OCI-LY3 (cell line): ENCODE data around the gene CD99L2.

Source experiments
- CTCF ChIP-seq: fragments of 200-600, 300-600 bp; sonication (generic); IDR thresholded peaks from 2 replicates; pipeline ENCODE4 v1.5.1; 2014; ENCODE audit warnings: antibody characterized with exemption, low read length, low read depth
- EZH2phosphoT487 ChIP-seq: fragments of 200-600 bp; shearing (Covaris generic); IDR thresholded peaks from 2 replicates; pipeline ENCODE4 v1.6.1; 2018; ENCODE audit warnings: antibody characterized with exemption, mixed run types, low read depth

GRCh38 chrX:150762258-150763165 lies 136.0 kb downstream of the CD99L2 start:
- TF ChIP-seq CTCF (no peak), EZH2phosphoT487 (no peak)
